Erythroblast (primary cell): ENCODE results near the gene MRPL34.

Experiments used
- GATA1 ChIP-seq: IDR thresholded peaks from 2 replicates; pipeline ENCODE4 v1.6.1; 2011; ENCODE audit warnings: low read depth, mild to moderate bottlenecking, control low read depth, low read length, moderate library complexity
- POLR2A ChIP-seq: IDR thresholded peaks from 2 replicates; pipeline ENCODE4 v1.6.1; 2011; ENCODE audit warnings: mild to moderate bottlenecking, low read length

- TF ChIP-seq POLR2A (no peak), GATA1 (no peak)
These were observed 41.7 kb downstream of the MRPL34 start for GRCh38 chr19:17347361-17347760.
